CD4-positive, alpha-beta T cell treated with Interleukin-17A for 1 hour (primary cell): Measurements from ENCODE around the gene FBXO42.
"Not testable (repeated sequence)": the region's sequence is repeated elsewhere in the genome, so short reads cannot be mapped to it uniquely, and the experiment has no call there.

Experiments
- DNase-seq: peaks from one replicate; pipeline ENCODE4 v3.0.0-alpha.2; 2020

The FBXO42 gene

DNA sequence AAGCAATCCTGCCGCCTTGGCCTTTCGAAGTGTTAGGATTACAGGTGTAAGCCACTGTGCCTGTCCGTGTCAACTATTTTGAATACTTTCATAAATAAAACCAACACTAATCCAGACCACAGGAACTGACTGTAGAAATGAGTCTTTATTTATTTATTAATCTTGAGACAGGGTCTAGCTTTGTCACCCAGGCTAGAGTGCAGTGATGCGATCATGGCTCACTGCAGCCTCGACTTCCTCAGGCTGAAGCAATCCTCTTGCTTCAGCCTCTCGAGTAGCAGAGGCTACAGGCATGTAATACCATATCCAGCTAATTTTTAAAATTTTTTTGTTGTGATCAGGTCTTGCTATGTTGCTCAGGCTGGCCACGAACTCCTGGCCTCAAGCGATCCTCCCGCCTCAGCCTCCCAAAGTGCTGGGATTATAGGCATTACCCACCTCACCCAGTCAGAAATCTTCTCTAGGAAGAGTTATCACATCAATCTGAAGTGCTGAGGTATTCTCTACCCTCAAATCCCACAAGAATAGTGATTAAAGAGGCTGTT is 93.6 kb downstream of the FBXO42 start:
- no peak for DNase-seq

DNA sequence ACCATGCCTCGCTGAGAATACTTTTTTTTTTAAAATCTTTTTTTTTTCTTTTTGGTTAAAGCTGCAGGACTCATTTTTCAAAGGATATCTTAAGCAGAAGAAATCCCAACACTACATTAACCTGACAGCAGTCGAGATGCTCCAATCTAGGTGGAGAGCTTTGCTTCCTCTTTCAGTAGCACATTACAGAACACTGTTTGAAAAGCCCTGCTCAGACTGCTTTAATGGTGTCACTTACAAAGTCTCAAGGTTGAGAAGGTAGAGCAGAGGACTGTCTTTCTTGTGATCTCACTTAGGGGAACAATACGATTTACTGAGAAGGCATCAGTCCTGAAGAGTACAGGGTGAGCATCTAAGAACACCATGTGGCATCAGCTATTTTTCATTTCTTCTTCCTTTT is 94.3 kb downstream of the FBXO42 start:
- no peak for DNase-seq

- not testable (repeated sequence) for DNase-seq
These were observed 94.7 kb downstream of the FBXO42 start for GRCh38 chr1:16257556-16257955.

- no peak for DNase-seq
These were observed 95.8 kb downstream of the FBXO42 start for GRCh38 chr1:16256478-16256877.

DNA sequence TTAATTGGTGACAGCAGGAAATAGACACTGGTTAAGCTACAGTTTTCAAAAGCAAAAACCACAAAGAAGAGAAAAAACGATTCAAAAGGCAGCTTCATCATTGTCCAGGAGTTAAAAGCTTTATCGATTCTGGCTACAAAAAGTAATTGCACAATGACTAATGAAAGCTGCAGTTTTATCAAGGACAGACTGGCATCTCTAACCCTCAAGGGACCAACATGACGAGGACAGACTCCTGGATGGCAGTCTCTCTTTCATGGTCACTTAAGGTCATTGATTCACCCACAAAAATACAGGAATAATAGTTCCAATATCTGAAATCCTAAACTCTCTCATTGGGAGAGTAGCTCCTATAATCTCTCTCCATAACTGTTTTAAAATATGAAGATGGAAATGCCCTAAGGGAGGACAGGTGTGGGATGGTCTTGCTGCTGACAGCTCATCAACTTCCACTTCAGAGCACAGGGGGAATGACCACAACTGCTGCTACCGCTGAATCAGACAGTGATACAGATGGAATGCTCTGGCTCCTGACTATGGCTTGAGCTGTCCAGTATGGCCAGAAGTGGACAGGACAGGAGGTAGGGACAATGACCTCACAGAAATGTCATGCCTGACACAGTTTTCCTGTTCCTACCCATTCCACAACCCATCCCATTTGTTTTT is 97.9 kb downstream of the FBXO42 start:
- DNase-seq, result no peak

- DNase-seq, result no peak
These were observed 98.9 kb downstream of the FBXO42 start for GRCh38 chr1:16253332-16253922.

DNA sequence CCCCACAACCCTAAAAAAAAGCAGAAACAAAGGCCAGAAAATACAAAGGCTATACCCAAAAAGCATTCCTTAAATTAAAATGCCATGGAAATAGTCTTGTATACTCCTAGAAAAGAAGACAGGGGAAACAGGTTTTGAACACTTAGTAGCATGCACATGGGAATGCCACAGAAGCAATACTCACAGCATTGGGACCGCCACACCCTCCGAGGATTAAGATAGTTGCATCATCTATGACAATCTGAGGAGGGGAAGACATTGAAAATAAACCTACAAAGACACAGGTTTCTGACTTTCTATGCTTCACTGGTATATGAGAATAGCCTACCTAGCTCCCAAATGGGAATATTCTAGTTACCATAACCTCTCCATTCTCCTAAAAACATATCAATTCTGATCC is 99.4 kb downstream of the FBXO42 start:
- DNase-seq, result no peak

DNA sequence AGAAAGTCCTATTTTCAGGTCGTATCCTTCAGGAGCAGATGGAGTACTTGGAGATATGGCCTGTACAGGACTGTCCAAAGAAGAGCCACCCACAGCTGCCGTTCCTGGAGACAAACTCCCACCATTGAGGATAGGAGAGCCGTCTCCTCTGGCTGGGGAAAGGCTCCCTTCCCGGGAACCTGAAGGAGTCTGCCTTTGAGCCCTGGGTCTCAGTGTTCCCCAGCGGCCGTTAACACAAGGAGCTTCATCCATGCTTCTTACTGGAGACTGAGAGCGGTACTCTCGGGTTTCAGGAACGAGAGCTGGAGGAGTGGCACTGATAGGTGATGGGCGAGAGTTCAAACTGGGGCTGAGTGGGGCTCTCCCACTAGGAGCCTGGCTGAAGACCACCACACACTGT is 100.9 kb downstream of the FBXO42 start:
- no peak for DNase-seq

GRCh38 chr1:16250524-16251251 is 101.6 kb downstream of the FBXO42 start:
- no peak for DNase-seq

DNA sequence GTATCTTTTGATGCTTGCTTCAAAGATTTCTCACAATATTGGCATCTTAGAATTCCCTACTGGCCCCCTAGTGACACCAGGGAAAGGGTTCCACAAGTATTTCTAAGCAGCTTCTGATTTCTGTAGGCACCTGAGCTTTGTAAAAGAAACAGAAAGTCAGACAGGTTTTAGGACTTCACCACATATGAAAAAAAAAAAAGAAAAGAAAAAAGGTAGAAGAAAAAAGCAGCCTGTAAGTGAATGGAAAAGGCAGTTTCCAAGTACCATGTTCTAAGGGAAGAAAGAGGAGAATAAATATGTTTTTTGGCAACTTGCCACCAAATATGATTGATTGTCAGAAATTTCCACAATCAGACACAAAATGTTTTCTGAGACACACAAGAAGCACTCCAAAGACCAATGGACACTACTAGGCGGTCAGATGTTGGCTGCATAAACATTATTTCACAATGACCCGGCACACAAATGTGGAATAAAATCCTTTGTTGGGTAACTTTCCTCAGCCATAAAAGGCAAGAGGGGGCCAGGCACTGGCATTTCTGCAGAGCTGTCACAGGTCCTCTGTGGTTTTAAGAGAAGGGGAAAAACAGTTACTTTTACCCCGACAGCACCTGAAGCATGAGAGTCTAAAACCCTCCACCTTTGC is 102.6 kb downstream of the FBXO42 start:
- DNase-seq, result no peak

- no peak for DNase-seq
These were observed 103.4 kb downstream of the FBXO42 start for GRCh38 chr1:16248603-16249516.

DNA sequence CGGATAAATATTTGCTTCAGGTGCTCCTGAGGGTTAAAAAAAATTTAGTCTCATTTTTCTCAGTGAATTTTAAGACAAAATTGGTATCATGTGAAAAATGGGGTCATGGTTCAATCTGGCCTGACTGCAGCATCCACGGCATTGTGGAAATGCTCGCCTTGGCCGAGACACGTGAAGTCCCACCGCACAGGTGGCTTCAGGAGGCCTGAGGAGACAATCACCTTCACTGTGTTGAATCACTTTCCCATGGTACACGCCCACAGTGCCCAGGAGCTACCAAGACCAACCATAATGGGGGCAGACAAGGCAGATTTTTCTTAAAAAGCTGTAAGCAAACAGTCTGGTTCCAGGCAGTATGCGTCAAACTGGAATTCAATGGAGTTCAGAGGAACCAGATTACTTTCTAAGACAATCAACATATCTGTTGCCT is 104.3 kb downstream of the FBXO42 start:
- no peak for DNase-seq

DNA sequence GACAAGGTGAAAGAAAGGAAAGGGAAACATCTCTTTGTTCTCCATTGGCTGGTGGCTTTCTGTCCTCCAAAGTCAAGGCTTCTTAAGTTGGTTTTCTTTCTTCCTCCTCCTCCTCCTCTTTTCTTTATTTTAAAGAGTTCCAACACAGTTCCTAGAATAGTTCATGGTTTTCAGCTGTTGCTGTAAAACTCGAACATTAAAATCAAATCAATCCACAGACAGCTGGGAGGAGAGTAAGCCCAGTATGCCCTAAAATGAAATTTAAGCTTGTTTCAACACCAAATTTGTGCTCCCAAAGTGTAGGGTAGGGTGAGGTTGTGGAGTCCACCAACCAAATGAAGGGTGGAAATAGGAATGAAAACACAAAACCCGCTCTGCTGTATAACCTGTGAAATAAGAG is 104.8 kb downstream of the FBXO42 start:
- no peak for DNase-seq

- no peak for DNase-seq
These were observed 105.3 kb downstream of the FBXO42 start for GRCh38 chr1:16246961-16247360.

DNA sequence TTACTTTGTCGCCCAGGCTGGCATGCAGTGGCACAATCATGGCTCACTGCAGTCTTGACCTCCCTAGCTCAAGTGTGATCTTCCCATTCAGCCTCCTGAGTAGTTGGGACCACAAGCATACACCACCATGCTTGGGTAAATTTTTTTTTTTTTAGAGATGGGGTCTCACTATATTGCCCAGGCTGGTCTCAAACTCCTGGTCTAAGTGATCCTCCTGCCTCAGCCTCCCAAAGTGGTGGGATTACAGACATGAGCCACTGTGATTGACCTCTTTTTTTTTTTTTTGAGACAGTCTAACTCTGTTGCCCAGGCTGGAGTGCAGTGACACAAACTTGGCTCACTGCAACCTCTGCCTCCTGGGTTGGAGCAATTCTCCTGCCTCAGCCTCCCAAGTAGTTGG is 106.0 kb downstream of the FBXO42 start:
- DNase-seq, result not testable (repeated sequence)

GRCh38 chr1:16245476-16246196 is 106.6 kb downstream of the FBXO42 start:
- no peak for DNase-seq

DNA sequence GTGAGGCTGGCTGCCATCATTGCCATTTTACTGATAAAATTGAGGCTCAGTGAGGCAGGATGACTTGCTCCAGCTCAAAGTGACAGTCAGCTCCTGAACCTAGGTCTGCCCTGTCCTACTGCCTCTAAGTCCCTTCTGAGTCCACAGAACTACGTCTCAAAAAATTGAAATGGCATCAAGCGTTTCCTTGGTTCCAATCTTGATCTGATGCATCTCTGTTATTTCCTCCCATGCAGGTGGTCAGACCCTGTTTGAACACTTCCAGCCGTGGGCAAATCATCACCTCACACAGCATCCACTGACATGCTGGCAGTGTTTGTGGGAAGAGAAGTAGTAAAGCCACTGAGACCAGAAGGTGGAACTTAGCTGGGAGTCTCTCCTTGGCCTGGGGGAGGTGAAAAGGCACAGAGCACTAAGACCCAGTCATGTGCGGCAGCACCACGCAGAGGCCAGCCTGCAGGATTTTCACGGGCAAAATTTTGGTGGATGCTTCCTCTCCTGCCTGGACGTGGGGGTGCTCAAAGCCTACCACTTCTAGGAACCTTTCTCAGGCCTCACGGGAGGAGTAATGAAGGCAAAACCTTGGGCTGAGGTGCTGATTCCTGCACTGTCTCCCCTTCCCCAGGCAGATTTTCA is 107.5 kb downstream of the FBXO42 start:
- no peak for DNase-seq

- peak; percentile 82 for DNase-seq
These were observed 108.2 kb downstream of the FBXO42 start for GRCh38 chr1:16243936-16244649.

DNA sequence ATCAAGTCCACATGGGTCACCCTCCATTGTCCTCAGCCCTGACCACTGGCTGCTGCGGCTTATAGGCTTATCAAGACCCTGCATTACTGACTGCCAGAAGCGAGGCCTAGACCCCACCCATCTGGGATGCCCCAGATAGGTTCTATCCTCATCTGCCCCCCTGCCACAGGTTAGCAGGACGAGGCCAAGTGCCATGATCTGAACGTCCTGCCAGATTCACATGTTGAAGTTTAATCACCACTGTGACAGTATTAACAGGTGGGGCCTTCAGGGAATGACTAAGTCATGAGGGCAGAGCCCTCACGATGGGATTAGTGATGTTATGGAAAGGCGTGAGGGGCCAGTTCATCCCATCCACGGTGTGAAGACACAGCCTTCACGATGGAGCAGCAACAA is 109.1 kb downstream of the FBXO42 start:
- no peak for DNase-seq

GRCh38 chr1:16242556-16243214 is 109.6 kb downstream of the FBXO42 start:
- no peak for DNase-seq
